WTC11 (cell line): Measurements from ENCODE around the gene MN1. TPM values are rescaled to one million over a fixed set of nuclear protein-coding genes. Genes with fewer than 3 reads are reported as not detected.

Experiments
- ATAC-seq: fragments of 200-7000 bp; cut with Tn5 transposase; 2 replicates; pipeline ENCODE4 v1.10.0; 2021; ENCODE audit warnings: mild to moderate bottlenecking, moderate library complexity
- CTCF ChIA-PET: fragments of 300-600 bp; sonication (Branson Sonifier 250); formaldehyde crosslinking; loops from one replicate; lab custom pipeline; 2021; ENCODE audit warnings: antibody characterized with exemption; lab: Charles Lee
- POLR2A ChIA-PET: fragments of 350-600 bp; sonication (Branson Sonifier 250); formaldehyde crosslinking; loops from one replicate; lab custom pipeline; 2021; ENCODE audit warnings: antibody characterized with exemption; lab: Charles Lee
- DNase-seq: peaks from one replicate; pipeline ENCODE4 v3.0.0; 2021; ENCODE audit warnings: low spot score
- H3K27ac Mint-ChIP-seq: 2 replicates; pipeline ENCODE4 v1.8.0; 2021; ENCODE audit warnings: mixed read lengths
- H3K27me3 Mint-ChIP-seq: 2 replicates; pipeline ENCODE4 v1.8.0; 2021; ENCODE audit warnings: low read depth, mild to moderate bottlenecking, moderate library complexity, mixed read lengths
- H3K36me3 Mint-ChIP-seq: 2 replicates; pipeline ENCODE4 v1.8.0; 2021; ENCODE audit warnings: mixed read lengths
- H3K4me1 Mint-ChIP-seq: 2 replicates; pipeline ENCODE4 v1.8.0; 2022; ENCODE audit warnings: mixed read lengths
- H3K4me3 Mint-ChIP-seq: 2 replicates; pipeline ENCODE4 v1.8.0; 2021; ENCODE audit warnings: mild to moderate bottlenecking, moderate library complexity, mixed read lengths
- H3K9me3 Mint-ChIP-seq: 2 replicates; pipeline ENCODE4 v1.8.0; 2021; ENCODE audit warnings: mixed read lengths
- ATF3 ChIP-seq: sonication (generic); formaldehyde crosslinking; conservative IDR thresholded peaks from 2 replicates; pipeline ENCODE4 v1.8.1; 2022; ENCODE audit warnings: mild to moderate bottlenecking, missing genetic modification reagents
- ATF6 ChIP-seq: sonication (generic); formaldehyde crosslinking; IDR thresholded peaks from 2 replicates; pipeline ENCODE4 v1.8.1; 2023; ENCODE audit warnings: mild to moderate bottlenecking, missing genetic modification reagents
- E2F5 ChIP-seq: sonication (generic); formaldehyde crosslinking; IDR thresholded peaks from 2 replicates; pipeline ENCODE4 v1.8.1; 2022; ENCODE audit warnings: mild to moderate bottlenecking, moderate library complexity, missing genetic modification reagents
- ELF4 ChIP-seq: sonication (generic); formaldehyde crosslinking; IDR thresholded peaks from 2 replicates; pipeline ENCODE4 v1.8.1; 2022; ENCODE audit warnings: low read depth, mild to moderate bottlenecking, moderate library complexity, missing genetic modification reagents
- EMX1 ChIP-seq: fragments of 250-450 bp; sonication (Bioruptor Pico); IDR thresholded peaks from 2 replicates; pipeline ENCODE4 v1.8.0; 2021; ENCODE audit warnings: mild to moderate bottlenecking
- ERG ChIP-seq: fragments of 250-450 bp; sonication (Bioruptor Pico); IDR thresholded peaks from 2 replicates; pipeline ENCODE4 v1.8.0; 2021; ENCODE audit warnings: mild to moderate bottlenecking
- ESRRA ChIP-seq: sonication (generic); formaldehyde crosslinking; IDR thresholded peaks from 2 replicates; pipeline ENCODE4 v1.8.1; 2022; ENCODE audit warnings: mild to moderate bottlenecking, missing genetic modification reagents, borderline replicate concordance
- FOXK1 ChIP-seq: sonication (generic); formaldehyde crosslinking; IDR thresholded peaks from 2 replicates; pipeline ENCODE4 v1.8.0; 2022; ENCODE audit warnings: mild to moderate bottlenecking, moderate library complexity, missing genetic modification reagents
- GABPB1 ChIP-seq: sonication (generic); formaldehyde crosslinking; IDR thresholded peaks from 2 replicates; pipeline ENCODE4 v1.8.1; 2023; ENCODE audit warnings: mild to moderate bottlenecking, missing genetic modification reagents
- IRF2 ChIP-seq: sonication (generic); formaldehyde crosslinking; IDR thresholded peaks from 2 replicates; pipeline ENCODE4 v1.8.0; 2022; ENCODE audit warnings: low read depth, missing genetic modification reagents, borderline replicate concordance
- MAX ChIP-seq: sonication (generic); formaldehyde crosslinking; IDR thresholded peaks from 2 replicates; pipeline ENCODE4 v1.8.0; 2022; ENCODE audit warnings: mild to moderate bottlenecking, missing genetic modification reagents
- MLX ChIP-seq: sonication (generic); formaldehyde crosslinking; IDR thresholded peaks from 2 replicates; pipeline ENCODE4 v1.8.1; 2023; ENCODE audit warnings: mild to moderate bottlenecking, missing genetic modification reagents, moderate library complexity
- MXD4 ChIP-seq: fragments of 250-450 bp; sonication (Bioruptor Pico); IDR thresholded peaks from 2 replicates; pipeline ENCODE4 v1.8.0; 2021; ENCODE audit warnings: mild to moderate bottlenecking, moderate library complexity, borderline replicate concordance
- NFE2L1 ChIP-seq: sonication (generic); formaldehyde crosslinking; IDR thresholded peaks from 2 replicates; pipeline ENCODE4 v1.8.1; 2023; ENCODE audit warnings: missing genetic modification reagents
- NR1H2 ChIP-seq: sonication (generic); formaldehyde crosslinking; IDR thresholded peaks from 2 replicates; pipeline ENCODE4 v1.9.0; 2021; ENCODE audit warnings: mild to moderate bottlenecking, moderate library complexity, missing genetic modification reagents
- OVOL2 ChIP-seq: fragments of 250-450 bp; sonication (Bioruptor Pico); IDR thresholded peaks from 2 replicates; pipeline ENCODE4 v1.9.0; 2021; ENCODE audit warnings: mild to moderate bottlenecking, borderline replicate concordance
- SMAD4 ChIP-seq: sonication (generic); formaldehyde crosslinking; IDR thresholded peaks from 2 replicates; pipeline ENCODE4 v1.8.0; 2022; ENCODE audit warnings: mild to moderate bottlenecking, missing genetic modification reagents
- TEAD1 ChIP-seq: sonication (generic); formaldehyde crosslinking; IDR thresholded peaks from 2 replicates; pipeline ENCODE4 v1.8.0; 2022; ENCODE audit warnings: mild to moderate bottlenecking, missing genetic modification reagents
- USF1 ChIP-seq: sonication (generic); formaldehyde crosslinking; IDR thresholded peaks from 2 replicates; pipeline ENCODE4 v1.8.0; 2022; ENCODE audit warnings: mild to moderate bottlenecking, missing genetic modification reagents
- ZBTB43 ChIP-seq: sonication (generic); formaldehyde crosslinking; IDR thresholded peaks from 2 replicates; pipeline ENCODE4 v1.8.1; 2023; ENCODE audit warnings: mild to moderate bottlenecking, missing genetic modification reagents
- ZNF281 ChIP-seq: sonication (generic); formaldehyde crosslinking; IDR thresholded peaks from 2 replicates; pipeline ENCODE4 v1.8.0; 2023; ENCODE audit warnings: mild to moderate bottlenecking, missing genetic modification reagents
- ZNF317 ChIP-seq: sonication (generic); formaldehyde crosslinking; IDR thresholded peaks from 2 replicates; pipeline ENCODE4 v1.8.1; 2023; ENCODE audit warnings: low read depth, mild to moderate bottlenecking, moderate library complexity, missing genetic modification reagents, borderline replicate concordance
- total RNA-seq: library from RNA; stranded (reverse); gene quantifications from 3 replicates; pipeline ENCODE4 v1.2.3, GENCODE V29; 2021

Gene MN1
- total RNA-seq, 1 experiment from 2014 or later: 21.3 TPM

GRCh38 chr22:27832606-27833005 lies 31.1 kb upstream of the MN1 start:
- Mint-ChIP-seq H3K9me3 (peaks cover 7% of the 10 kb centered on the region), H3K27ac (no peak overlapping the region; the same call in 1 of the 2 replicates), H3K36me3 (peaks cover 5% of the 10 kb centered on the region), H3K4me1 (peaks cover 19% of the 10 kb centered on the region), H3K27me3 (0 out of 2 replicates have a peak, but pooled peaks cover 2% of the 10 kb centered on the region), H3K4me3 (no peak overlapping the region)
- TF ChIP-seq MXD4 (CRISPR knock-in tag) (no peak), IRF2 (CRISPR knock-in tag) (no peak), TEAD1 (CRISPR knock-in tag) (no peak)
- POLR2A ChIA-PET: no interaction called here
- DNase-seq: no peak
- CTCF ChIA-PET: no interaction called here
- no peak for ATAC-seq

GRCh38 chr22:27829620-27830019 lies 28.1 kb upstream of the MN1 start:
- H3K27ac Mint-ChIP-seq: no peak overlapping the region
- CTCF ChIA-PET: interaction anchor here (1.3 kb wide), 1 partner anchor 11 kb away, joined by 3 read pairs; no protein-coding TSS in a partner anchor
- H3K4me3 Mint-ChIP-seq: no peak overlapping the region
- H3K4me1 Mint-ChIP-seq: peaks cover under 1% of the 10 kb centered on the region; the same call in 1 of the 2 replicates
- H3K9me3 Mint-ChIP-seq: peaks cover 12% of the 10 kb centered on the region
- POLR2A ChIA-PET: interaction anchor here (0.8 kb wide), 1 partner anchor 1317 kb away, joined by 4 read pairs; the partner anchor contains the start of gene TFIP11
- H3K36me3 Mint-ChIP-seq: no peaks in the 10 kb centered on the region
- ATAC-seq (no peak), DNase-seq (no peak)
- no peak for TF ChIP-seq ATF3 (CRISPR knock-in tag)
- no peak for TF ChIP-seq FOXK1 (CRISPR knock-in tag)
- no peak for TF ChIP-seq ELF4 (CRISPR knock-in tag)
- TF ChIP-seq NR1H2 (CRISPR knock-in tag): no peak
- TF ChIP-seq MLX (CRISPR knock-in tag): no peak
- TF ChIP-seq MAX: no peak
- no peak for TF ChIP-seq EMX1 (CRISPR knock-in tag)
- TF ChIP-seq SMAD4 (CRISPR knock-in tag): no peak
- TF ChIP-seq E2F5 (CRISPR knock-in tag): no peak
- no peak for TF ChIP-seq ESRRA
- TF ChIP-seq GABPB1: no peak
- no peak for TF ChIP-seq ERG (CRISPR knock-in tag)
- no peak for TF ChIP-seq ZNF317 (CRISPR knock-in tag)
- TF ChIP-seq USF1 (CRISPR knock-in tag): no peak
- no peak for TF ChIP-seq ZNF281
- no peak for TF ChIP-seq NFE2L1 (CRISPR knock-in tag)
- TF ChIP-seq ATF6 (CRISPR knock-in tag): no peak
- no peak for TF ChIP-seq OVOL2 (CRISPR knock-in tag)
- TF ChIP-seq ZBTB43: no peak
- TF ChIP-seq IRF2 (CRISPR knock-in tag): no peak
- H3K27me3 Mint-ChIP-seq: peaks cover 4% of the 10 kb centered on the region; the same call in 1 of the 2 replicates
